ENCODE data around the gene USP47. TPM values are rescaled to one million over a fixed set of nuclear protein-coding genes. Genes with fewer than 3 reads are reported as not detected.

Gene USP47
- total and polyA plus RNA-seq, 2 of the 13 experiments (the other 11 are each of a cell fraction or from before 2014, with no cell fraction given) = 12.2 to 52.7 TPM

DNA sequence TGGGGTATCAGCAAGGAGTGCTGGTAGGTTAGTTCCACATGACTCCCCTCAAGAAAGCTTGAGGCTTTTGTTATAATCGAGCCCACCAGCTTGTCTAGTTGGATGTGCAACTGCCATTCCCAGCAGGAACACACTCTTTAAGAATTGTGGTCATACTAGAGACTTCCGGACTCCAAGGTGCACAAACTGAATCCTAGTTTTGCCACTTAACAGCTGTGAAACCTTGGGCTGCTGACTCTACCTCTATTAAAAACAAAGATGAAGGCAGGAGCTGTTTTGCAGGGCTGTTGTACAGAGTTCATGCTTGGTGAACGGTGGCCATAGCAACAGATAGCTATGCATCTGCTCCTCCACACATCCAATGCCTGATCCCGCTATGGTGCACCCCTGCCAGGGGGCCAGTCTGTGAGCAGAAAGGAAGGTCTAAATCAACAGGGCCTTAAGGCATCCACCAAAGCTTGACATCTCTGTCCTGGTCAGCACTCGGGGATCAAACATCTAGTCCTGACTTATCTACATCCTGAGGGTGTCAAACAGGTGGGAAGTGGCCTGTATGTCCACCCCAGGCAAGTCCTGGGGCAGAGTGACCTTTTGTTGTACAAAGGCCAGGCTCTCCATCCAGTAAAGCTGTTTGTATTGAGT lies 130.3 kb downstream of the USP47 start:
- intact Hi-C loops (cut with micrococcal nuclease; ENCODE audit: unreplicated experiment) = no loop called here
- H3K4me2 ChIP-seq (ENCODE audit: low read depth, low read length) = no peak overlapping the region
- WGBS (ENCODE audit: low lambda C conversion rate) = 16% methylated on average over 4 of the region's 5 CpGs
- no peak for TF ChIP-seq RELA (CRISPR knock-in tag; IDR thresholded peaks at IDR 0.05)
- peaks cover 6% of the 10 kb centered on the region; the same call in 1 of the 2 replicates for H3K4me1 ChIP-seq (ENCODE audit: insufficient read depth, low read length)
- H4K20me1 ChIP-seq (ENCODE audit: insufficient read depth, low read length) = no peaks in the 10 kb centered on the region
- FAIRE-seq (no peak), ATAC-seq (no peak), DNase-seq (ENCODE audit: low spot score) (no peak)
- no peaks in the 10 kb centered on the region for H3K79me2 ChIP-seq (ENCODE audit: insufficient read depth, low read length)
- no peaks in the 10 kb centered on the region for H3K36me3 ChIP-seq (replicated peaks in 1 of 2; ENCODE audit: control insufficient read depth in 1 of 2, insufficient read depth in 2 of 2, low read length in 2 of 2)
- H2AFZ ChIP-seq (ENCODE audit: low read length) = no peak overlapping the region
- peaks cover 4 to 37% of the 10 kb centered on the region in 2 experiments; a peak in 2 of 5 replicates for H3K27me3 ChIP-seq (ENCODE audit: control insufficient read depth in 1 of 2, insufficient read depth in 2 of 2, low read length in 2 of 2)
- H3K9me3 ChIP-seq (ENCODE audit: low read length) = no peaks in the 10 kb centered on the region
- ChIA-PET POLR2A (no interaction called here), CTCF (ENCODE audit: low intra/inter-chr PET ratio, low total read pairs) (no interaction called here)
- no TSS peak for BruUV-seq (replicated peaks)
- no peak overlapping the region for H3K9ac ChIP-seq (ENCODE audit: insufficient read depth, low read depth, low read length)
- no peak overlapping the region for H3K27ac ChIP-seq (ENCODE audit: extremely low read length, insufficient read depth, low read length)
- no peak overlapping the region for H3K4me3 ChIP-seq (replicated peaks in 1 of 3; ENCODE audit: insufficient read depth in 1 of 3, low read depth in 2 of 3, low read length in 3 of 3)
- in situ Hi-C loops (cut with HindIII; ENCODE audit: extremely low pct_ligation_motif_present, low pct_unique_long_range_greater_than_20kb) = no loop called here

DNA sequence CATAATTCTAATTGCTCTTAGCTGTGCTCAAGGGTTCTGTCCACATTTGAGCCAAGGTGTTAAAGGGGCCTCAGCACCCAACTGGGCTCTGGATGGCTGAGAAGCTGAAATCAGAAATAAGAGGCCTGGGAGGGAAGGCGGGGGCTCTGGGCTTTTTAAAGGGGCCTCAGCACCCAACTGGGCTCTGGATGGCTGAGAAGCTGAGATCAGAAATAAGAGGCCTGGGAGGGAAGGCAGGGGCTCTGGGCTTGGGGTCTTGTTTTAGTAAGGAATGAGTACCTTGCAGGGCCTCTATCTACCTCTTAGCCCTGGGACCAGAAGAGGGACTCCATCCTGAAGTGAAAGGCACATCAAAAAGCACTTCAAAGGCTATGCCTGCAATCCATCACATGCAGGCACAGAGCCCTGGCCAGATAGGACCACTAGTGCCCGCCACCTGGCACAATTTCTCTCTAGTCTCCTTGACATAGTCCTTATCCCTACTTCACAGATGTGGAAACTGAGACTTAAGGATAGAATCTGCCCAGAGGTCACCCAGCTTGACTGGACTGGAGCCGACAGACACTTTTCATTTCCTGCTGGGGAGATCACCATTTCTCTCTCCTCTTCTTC lies 131.1 kb downstream of the USP47 start:
- Histone ChIP-seq H3K27me3 (ENCODE audit: control insufficient read depth in 1 of 2, insufficient read depth in 2 of 2, low read length in 2 of 2) (peaks cover 7 to 33% of the 10 kb centered on the region in 2 experiments; a peak in 2 of 5 replicates), H3K4me3 (replicated peaks in 1 of 3; ENCODE audit: insufficient read depth in 1 of 3, low read depth in 2 of 3, low read length in 3 of 3) (no peak overlapping the region), H3K9me3 (ENCODE audit: low read length) (no peaks in the 10 kb centered on the region), H3K79me2 (ENCODE audit: insufficient read depth, low read length) (no peaks in the 10 kb centered on the region), H3K4me2 (ENCODE audit: low read depth, low read length) (no peak overlapping the region), H3K36me3 (replicated peaks in 1 of 2; ENCODE audit: control insufficient read depth in 1 of 2, insufficient read depth in 2 of 2, low read length in 2 of 2) (no peaks in the 10 kb centered on the region), H3K4me1 (ENCODE audit: insufficient read depth, low read length) (peaks cover 6% of the 10 kb centered on the region; the same call in 1 of the 2 replicates), H3K27ac (ENCODE audit: extremely low read length, insufficient read depth, low read length) (no peak overlapping the region), H4K20me1 (ENCODE audit: insufficient read depth, low read length) (no peaks in the 10 kb centered on the region), H3K9ac (ENCODE audit: insufficient read depth, low read depth, low read length) (no peak overlapping the region), H2AFZ (ENCODE audit: low read length) (no peak overlapping the region)
- no peak for FAIRE-seq
- intact Hi-C loops (cut with micrococcal nuclease; ENCODE audit: unreplicated experiment) = no loop called here
- ATAC-seq = no peak
- in situ Hi-C loops (cut with HindIII; ENCODE audit: extremely low pct_ligation_motif_present, low pct_unique_long_range_greater_than_20kb) = no loop called here
- no peak for TF ChIP-seq JDP2 (CRISPR knock-in tag; IDR thresholded peaks at IDR 0.05; ENCODE audit: borderline replicate concordance)
- no peak for TF ChIP-seq FOXK1 (CRISPR knock-in tag; IDR thresholded peaks at IDR 0.05; ENCODE audit: borderline replicate concordance, low read depth)
- ChIA-PET CTCF (ENCODE audit: low intra/inter-chr PET ratio, low total read pairs) (no interaction called here), POLR2A (no interaction called here)
- WGBS (ENCODE audit: low lambda C conversion rate) = 53% methylated on average over 3 of the region's 3 CpGs
- DNase-seq (ENCODE audit: low spot score) = no peak
- BruUV-seq (replicated peaks) = no TSS peak
